HCT116 (cell line): Measurements from ENCODE around the gene SEMA5B. TPM values are rescaled to one million over a fixed set of nuclear protein-coding genes. Genes with fewer than 3 reads are reported as not detected.

Experiments used
- ATAC-seq: fragments of 200-7000 bp; cut with Tn5 transposase; 2 replicates; pipeline ENCODE4 v1.9.1; 2020; ENCODE audit warnings: mild to moderate bottlenecking, moderate library complexity
- BruUV-seq: library from RNA; stranded (reverse); fragments of 400-500 nt; replicated peaks from 2 replicates; lab custom pipeline; 2021; lab: Mats Ljungman, UMichigan
- CTCF ChIA-PET: fragments of 300-600 bp; sonication (Branson Sonifier 250); formaldehyde crosslinking; loops from one replicate; lab custom pipeline; 2021; ENCODE audit warnings: antibody characterized with exemption; lab: Charles Lee
- POLR2A ChIA-PET: fragments of 300-600, 350-600 bp; sonication (Branson Sonifier 250); formaldehyde crosslinking; loops from one replicate; lab custom pipeline; 2021; ENCODE audit warnings: antibody characterized with exemption; lab: Charles Lee
- RAD21 ChIA-PET, 2 experiments: fragments of 300-600 bp; sonication (Branson Sonifier 250); formaldehyde crosslinking; loops; one replicate each; lab custom pipeline; 2023; ENCODE audit warnings: low total read pairs in 2 of 2; ENCODE audit not compliant: uncharacterized antibody in 2 of 2, unreplicated experiment in 2 of 2, low non-redundant PET in 1 of 2; lab: Charles Lee
- DNase-seq: peaks from one replicate; pipeline ENCODE4 v3.0.0-alpha.2; 2010; ENCODE audit warnings: low read depth, low spot score
- H2AFZ ChIP-seq: fragments of 200-600 bp; shearing (Covaris generic), sonication (generic); 2 replicates; pipeline ENCODE4 v1.6.1; 2017; ENCODE audit warnings: low read depth, mixed run types, mixed read lengths, antibody characterized with exemption, low read length; ENCODE audit not compliant: poor library complexity, severe bottlenecking
- H3K27ac ChIP-seq: 2 replicates; pipeline ENCODE4 v1.5.1; 2012; ENCODE audit warnings: low read depth, low read length
- H3K27me3 ChIP-seq: fragments of 200-600 bp; sonication (generic); 2 replicates; pipeline ENCODE4 v1.6.1; 2016; ENCODE audit warnings: mixed run types, low read length, mixed read lengths; ENCODE audit not compliant: insufficient read depth
- H3K36me3 ChIP-seq, 2 experiments: fragments of 200-500 bp in 1 of 2; fragments of 200-600 bp in 1 of 2; sonication (Bioruptor generic) in 1 of 2; sonication (generic) in 1 of 2; 2 replicates each; pipeline versions ENCODE4 v1.5.1 to v1.6.1; 2014 to 2016; ENCODE audit warnings: low read length in 2 of 2, inconsistent platforms in 1 of 2, mixed read lengths in 1 of 2, mixed run types in 1 of 2; ENCODE audit not compliant: insufficient read depth in 2 of 2, control insufficient read depth in 1 of 2
- H3K4me1 ChIP-seq, 2 experiments: fragments of 200-600 bp in 1 of 2; sonication (generic) in 1 of 2; 2 replicates each; pipeline versions ENCODE4 v1.5.1 to v1.6.1; 2012 to 2017; ENCODE audit warnings: low read length in 2 of 2, inconsistent platforms in 1 of 2, mild to moderate bottlenecking in 1 of 2, mixed read lengths in 1 of 2, mixed run types in 1 of 2, moderate library complexity in 1 of 2; ENCODE audit not compliant: insufficient read depth in 2 of 2, control insufficient read depth in 1 of 2
- H3K4me2 ChIP-seq: fragments of 200-600 bp; sonication (generic); 2 replicates; pipeline ENCODE4 v1.6.1; 2017; ENCODE audit warnings: mixed run types, low read length, mixed read lengths
- H3K4me3 ChIP-seq, 2 experiments: fragments of 200-600 bp in 1 of 2; sonication (generic) in 1 of 2; replicated peaks in 1 of 2; 2 replicates each; pipeline ENCODE4 v1.5.1; 2011 to 2016; ENCODE audit warnings: low read length in 2 of 2, control low read depth in 1 of 2, low read depth in 1 of 2, mild to moderate bottlenecking in 1 of 2, mixed read lengths in 1 of 2, mixed run types in 1 of 2
- H3K79me2 ChIP-seq: fragments of 200-600 bp; sonication (generic); 2 replicates; pipeline ENCODE4 v1.6.1; 2017; ENCODE audit warnings: mild to moderate bottlenecking, mixed run types, low read length, moderate library complexity, mixed read lengths; ENCODE audit not compliant: insufficient read depth
- H3K9ac ChIP-seq: fragments of 200-600 bp; sonication (generic); 2 replicates; pipeline ENCODE4 v1.6.1; 2016; ENCODE audit warnings: low read length, mixed read lengths
- H3K9me2 ChIP-seq: fragments of 200-600 bp; sonication (generic), shearing (Covaris generic); 2 replicates; pipeline ENCODE4 v1.6.1; 2017; ENCODE audit warnings: mixed run types, mild to moderate bottlenecking, moderate library complexity; ENCODE audit not compliant: insufficient read depth
- H3K9me3 ChIP-seq, 2 experiments: fragments of 200-500 bp in 1 of 2; fragments of 200-600 bp in 1 of 2; sonication (Bioruptor generic) in 1 of 2; sonication (generic) in 1 of 2; 2 replicates each; pipeline ENCODE4 v1.6.1; 2014 to 2017; ENCODE audit warnings: low read length in 2 of 2, mixed read lengths in 2 of 2, inconsistent platforms in 1 of 2, low read depth in 1 of 2, mild to moderate bottlenecking in 1 of 2, mixed run types in 1 of 2, moderate library complexity in 1 of 2; ENCODE audit not compliant: control insufficient read depth in 1 of 2, insufficient read depth in 1 of 2
- H4K20me1 ChIP-seq: fragments of 200-600 bp; sonication (generic), shearing (Covaris generic); 2 replicates; pipeline ENCODE4 v1.6.1; 2017; ENCODE audit warnings: mixed run types, mild to moderate bottlenecking, moderate library complexity; ENCODE audit not compliant: insufficient read depth
- EZH2phosphoT487 ChIP-seq: fragments of 200-600 bp; IDR thresholded peaks from 2 replicates; pipeline ENCODE4 v1.6.1; 2018; ENCODE audit warnings: antibody characterized with exemption, borderline replicate concordance
- FOSL1 ChIP-seq: IDR thresholded peaks from 2 replicates; pipeline ENCODE4 v1.6.1; 2012; ENCODE audit warnings: low read depth
- JUND ChIP-seq: IDR thresholded peaks from 2 replicates; pipeline ENCODE4 v1.6.1; 2012
- RAD21 ChIP-seq: IDR thresholded peaks from 2 replicates; pipeline ENCODE4 v1.6.1; 2012; ENCODE audit warnings: low read depth, mild to moderate bottlenecking
- SIN3A ChIP-seq: IDR thresholded peaks from 2 replicates; pipeline ENCODE4 v1.6.1; 2012; ENCODE audit warnings: low read depth
- YY1 ChIP-seq: IDR thresholded peaks from 2 replicates; pipeline ENCODE4 v1.6.1; 2011; ENCODE audit warnings: low read length, low read depth, moderate library complexity, mild to moderate bottlenecking; ENCODE audit not compliant: insufficient replicate concordance; ENCODE audit errors: extremely low read depth
- intact Hi-C: fragments of 100-400 bp; cut with micrococcal nuclease; formaldehyde crosslinking; loops from 2 replicates; pipeline ENCODE4 v1.10.0; 2022
- total RNA-seq: library from RNA; stranded (reverse); gene quantifications from one replicate; pipeline ENCODE4 v1.2.1, GENCODE V29; 2021; ENCODE audit not compliant: unreplicated experiment
- TF ChIP-seq, protein P1 (sequence below): IDR thresholded peaks from 2 replicates; pipeline ENCODE4 v1.6.1; 2012
- TF ChIP-seq, protein P2 (sequence below): IDR thresholded peaks from 2 replicates; pipeline ENCODE4 v1.6.1; 2012
- TF ChIP-seq, protein P3 (sequence below): IDR thresholded peaks from 2 replicates; pipeline ENCODE4 v1.6.1; 2011; ENCODE audit warnings: mild to moderate bottlenecking, low read length, moderate library complexity; ENCODE audit not compliant: insufficient replicate concordance; ENCODE audit errors: extremely low read depth

SEMA5B gene
- total RNA-seq, 1 experiment from 2014 or later, result 0.15 TPM

DNA sequence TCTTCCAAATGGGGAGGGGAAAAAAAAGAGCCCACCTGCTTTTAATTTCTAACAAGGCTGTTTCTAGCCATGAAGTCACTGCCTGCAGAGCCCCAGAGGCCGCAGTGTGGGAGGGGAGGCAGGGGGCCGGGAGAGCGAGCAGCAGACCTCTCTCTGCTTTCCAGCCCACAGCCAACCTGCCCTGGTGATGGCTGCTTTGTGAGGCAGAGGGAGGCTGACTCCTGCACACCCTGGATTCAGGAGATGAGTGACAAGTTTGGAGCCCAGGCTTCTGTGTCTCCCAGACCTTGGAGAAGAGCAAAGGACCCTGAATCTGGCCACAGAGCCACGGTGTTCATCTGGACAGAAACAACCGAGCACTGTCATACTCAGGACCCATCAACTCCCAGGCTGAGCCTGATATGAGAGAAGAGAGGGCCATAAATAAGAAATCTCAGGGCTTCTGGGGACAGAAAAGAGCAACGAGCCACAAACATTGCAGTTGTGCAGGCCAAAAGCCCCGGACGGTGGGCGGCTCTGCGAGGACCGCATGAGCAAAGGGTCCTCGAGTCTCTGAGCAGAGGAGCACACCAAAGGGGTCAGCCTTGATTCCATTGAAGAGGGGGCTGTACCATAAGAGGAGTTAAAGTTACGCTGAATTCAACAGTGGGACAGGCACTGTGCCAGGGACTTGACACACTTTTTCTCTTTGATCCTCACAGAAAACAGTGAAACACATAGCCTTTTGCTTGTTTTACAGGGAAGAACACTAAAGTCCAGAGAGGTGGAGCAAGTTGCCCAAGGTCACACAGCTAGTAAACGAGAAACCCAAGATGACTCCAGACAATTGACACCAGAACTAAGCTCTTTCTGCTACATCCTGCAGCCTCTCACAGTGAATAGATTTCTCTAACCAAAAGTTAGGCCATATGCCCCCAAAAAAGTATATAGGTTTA lies 97.2 kb downstream of the SEMA5B start:
- intact Hi-C loops, result no loop called here
- RAD21 ChIA-PET, result no interaction called here
- TF ChIP-seq, protein P1, sequence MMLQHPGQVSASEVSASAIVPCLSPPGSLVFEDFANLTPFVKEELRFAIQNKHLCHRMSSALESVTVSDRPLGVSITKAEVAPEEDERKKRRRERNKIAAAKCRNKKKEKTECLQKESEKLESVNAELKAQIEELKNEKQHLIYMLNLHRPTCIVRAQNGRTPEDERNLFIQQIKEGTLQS, result no peak
- TF ChIP-seq, protein P2, sequence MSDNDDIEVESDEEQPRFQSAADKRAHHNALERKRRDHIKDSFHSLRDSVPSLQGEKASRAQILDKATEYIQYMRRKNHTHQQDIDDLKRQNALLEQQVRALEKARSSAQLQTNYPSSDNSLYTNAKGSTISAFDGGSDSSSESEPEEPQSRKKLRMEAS, result no peak
- TF ChIP-seq YY1, result no peak
- TF ChIP-seq, protein P3, sequence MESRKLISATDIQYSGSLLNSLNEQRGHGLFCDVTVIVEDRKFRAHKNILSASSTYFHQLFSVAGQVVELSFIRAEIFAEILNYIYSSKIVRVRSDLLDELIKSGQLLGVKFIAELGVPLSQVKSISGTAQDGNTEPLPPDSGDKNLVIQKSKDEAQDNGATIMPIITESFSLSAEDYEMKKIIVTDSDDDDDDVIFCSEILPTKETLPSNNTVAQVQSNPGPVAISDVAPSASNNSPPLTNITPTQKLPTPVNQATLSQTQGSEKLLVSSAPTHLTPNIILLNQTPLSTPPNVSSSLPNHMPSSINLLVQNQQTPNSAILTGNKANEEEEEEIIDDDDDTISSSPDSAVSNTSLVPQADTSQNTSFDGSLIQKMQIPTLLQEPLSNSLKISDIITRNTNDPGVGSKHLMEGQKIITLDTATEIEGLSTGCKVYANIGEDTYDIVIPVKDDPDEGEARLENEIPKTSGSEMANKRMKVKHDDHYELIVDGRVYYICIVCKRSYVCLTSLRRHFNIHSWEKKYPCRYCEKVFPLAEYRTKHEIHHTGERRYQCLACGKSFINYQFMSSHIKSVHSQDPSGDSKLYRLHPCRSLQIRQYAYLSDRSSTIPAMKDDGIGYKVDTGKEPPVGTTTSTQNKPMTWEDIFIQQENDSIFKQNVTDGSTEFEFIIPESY, result no peak
- TF ChIP-seq EZH2phosphoT487, result no peak
- no peak for TF ChIP-seq FOSL1
- no peak for TF ChIP-seq JUND
- TF ChIP-seq SIN3A, result no peak
- TF ChIP-seq RAD21, result no peak
- H3K4me3 ChIP-seq, result no peak overlapping the region
- no peaks in the 10 kb centered on the region for H3K79me2 ChIP-seq
- no peak overlapping the region for H2AFZ ChIP-seq
- BruUV-seq, result no TSS peak
- H3K4me1 ChIP-seq, result no peaks in the 10 kb centered on the region
- H3K36me3 ChIP-seq, result no peaks in the 10 kb centered on the region
- no peaks in the 10 kb centered on the region for H4K20me1 ChIP-seq
- no peak overlapping the region for H3K27ac ChIP-seq
- ATAC-seq (no peak), DNase-seq (no peak)
- no peak overlapping the region for H3K9ac ChIP-seq
- H3K9me3 ChIP-seq, result no peaks in the 10 kb centered on the region
- H3K27me3 ChIP-seq, result no peaks in the 10 kb centered on the region
- H3K9me2 ChIP-seq, result no peaks in the 10 kb centered on the region
- POLR2A ChIA-PET, result no interaction called here
- H3K4me2 ChIP-seq, result no peak overlapping the region
- CTCF ChIA-PET, result no interaction called here
